Heart left ventricle (tissue), 16 donors: ENCODE data around the gene ANXA2R. TPM values are rescaled to one million over a fixed set of nuclear protein-coding genes. Genes with fewer than 3 reads are reported as not detected.
"Not testable (repeated sequence)": the region's sequence is repeated elsewhere in the genome, so short reads cannot be mapped to it uniquely, and the experiment has no call there.

ENCODE experiments used
- ATAC-seq, 4 donors: fragments of 200-7000 bp; cut with Tn5 transposase; one replicate each; pipeline ENCODE4 v1.9.1; 2020 to 2022; ENCODE audit warnings: moderate library complexity in 4 of 4, mild to moderate bottlenecking in 3 of 4, moderate number of reproducible peaks in 1 of 4
- DNase-seq, 5 donors: peaks; one replicate each; pipeline ENCODE4 v3.0.0-alpha.2; 2020
- H3K27ac ChIP-seq, 12 donors: fragments of 200-600 bp; sonication (generic) in 4 of 12; one replicate each; pipeline versions ENCODE4 v1.5.0 to v1.8.0; 2016 to 2022; ENCODE audit warnings: mild to moderate bottlenecking in 2 of 12
- H3K27me3 ChIP-seq, 9 donors: fragments of 200-600 bp; sonication (generic) in 2 of 9; one replicate each; pipeline versions ENCODE4 v1.5.1 to v1.8.0; 2016 to 2022; ENCODE audit warnings: mild to moderate bottlenecking in 3 of 9
- H3K36me3 ChIP-seq, 9 donors: fragments of 200-600 bp; sonication (generic) in 2 of 9; one replicate each; pipeline versions ENCODE4 v1.5.0 to v1.8.0; 2018 to 2022; ENCODE audit warnings: mild to moderate bottlenecking in 2 of 9
- H3K4me1 ChIP-seq, 12 donors: fragments of 200-600 bp; sonication (generic) in 4 of 12; one replicate each; pipeline versions ENCODE4 v1.5.0 to v1.8.0; 2016 to 2022; ENCODE audit warnings: mild to moderate bottlenecking in 3 of 12
- H3K4me3 ChIP-seq, 12 donors: fragments of 200-600 bp; sonication (generic) in 4 of 12; one replicate each; pipeline versions ENCODE4 v1.5.0 to v1.8.0; 2017 to 2022; ENCODE audit warnings: mild to moderate bottlenecking in 9 of 12, moderate library complexity in 4 of 12
- H3K9me3 ChIP-seq, 12 donors: fragments of 200-600 bp; sonication (generic) in 4 of 12; one replicate each; pipeline versions ENCODE4 v1.5.0 to v1.8.0; 2016 to 2022; ENCODE audit warnings: mild to moderate bottlenecking in 1 of 12
- POLR2A ChIP-seq, 2 donors: fragments of 450-650 bp; IDR thresholded peaks; one replicate each; pipeline ENCODE4 v1.6.1; 2017; ENCODE audit warnings: antibody characterized with exemption in 2 of 2, mild to moderate bottlenecking in 2 of 2, moderate library complexity in 2 of 2
- WGBS, 4 donors: extraction: QIAGEN DNeasy Blood & Tissue Kit in 2 of 4; methylation state at CpG; one replicate each; pipeline versions ENCODE4 v1.1.5 to v1.1.7; 2013 to 2018; 5-methylcytosine and 5-hydroxymethylcytosine counted together
- intact Hi-C, 10 donors: fragments of 100-400 bp; cut with DNase I; formaldehyde crosslinking; loops; one replicate each; pipeline versions ENCODE4 v1.11.1 to v1.14.2; 2022
- polyA plus RNA-seq, 2 donors: library from polyadenylated mRNA; stranded (reverse); fragments of 200-250 nt; gene quantifications; one replicate each; pipeline ENCODE4 v1.2.3, GENCODE V29; 2013
- total RNA-seq, 9 donors: library from RNA; depleted of rRNA in 2 of 9; stranded (reverse); fragments of >200 nt in 2 of 9; fragmentation: NEBNext Ultra II Directional in 3 of 9; extraction: Animal tissue kit (Norgen Biotek cat#: 25700) in 3 of 9; gene quantifications; one replicate each; pipeline versions ENCODE4 v1.1.0 to v1.2.4, GENCODE V29; 2016 to 2023
- TF ChIP-seq, protein P1 (sequence below), 12 donors: fragments of 200-600 bp; sonication (generic) in 4 of 12; IDR thresholded peaks; one replicate each; pipeline versions ENCODE4 v1.5.0 to v1.8.0; 2018 to 2022; ENCODE audit warnings: antibody characterized with exemption in 12 of 12, mild to moderate bottlenecking in 5 of 12
- donor health status: ischemic (EF 13 %, LVEDD 7.1; RV severe dilation, severe dysfunction).
- donor health status: healthy with polysubstance abuse.
- donor health status: DM: no; HTN: yes; CAD: no.
- donor health status: DM: no; HTN: no; CAD: no.
- donor health status: ischemic (EF 25% LVEDD 6.9; RV normal size, moderate dysfunction).
- donor health status: ischemic (EF 25% LVEDD 5.7; RV mildly dilated, moderate dysfunction).
- donor health status: healthy.
- donor health status: DM: yes; HTN: yes; CAD: no.
- donor health status: ischemic (EF 35%, LVEDD 5.7; RV mildly dilated, moderate dysfunction).
- donor health status: nonischemic (EF 11% LVEDD 7.7; RV severe dilation, severe dysfunction).
- donor health status: DM: yes; HTN: yes; CAD: no.
- donor health status: PGD.
- donor health status: ischemic (EF 29% LVEDD 5.4; RV normal size, mild dysfunction).
- donor health status: nonischemic (EF 23%, LVEDD 6.1; RV moderate dilation, normal function).

The ANXA2R gene
- total and polyA plus RNA-seq, 11 donors: 0.49 to 2.4 (median 1.4) TPM

DNA sequence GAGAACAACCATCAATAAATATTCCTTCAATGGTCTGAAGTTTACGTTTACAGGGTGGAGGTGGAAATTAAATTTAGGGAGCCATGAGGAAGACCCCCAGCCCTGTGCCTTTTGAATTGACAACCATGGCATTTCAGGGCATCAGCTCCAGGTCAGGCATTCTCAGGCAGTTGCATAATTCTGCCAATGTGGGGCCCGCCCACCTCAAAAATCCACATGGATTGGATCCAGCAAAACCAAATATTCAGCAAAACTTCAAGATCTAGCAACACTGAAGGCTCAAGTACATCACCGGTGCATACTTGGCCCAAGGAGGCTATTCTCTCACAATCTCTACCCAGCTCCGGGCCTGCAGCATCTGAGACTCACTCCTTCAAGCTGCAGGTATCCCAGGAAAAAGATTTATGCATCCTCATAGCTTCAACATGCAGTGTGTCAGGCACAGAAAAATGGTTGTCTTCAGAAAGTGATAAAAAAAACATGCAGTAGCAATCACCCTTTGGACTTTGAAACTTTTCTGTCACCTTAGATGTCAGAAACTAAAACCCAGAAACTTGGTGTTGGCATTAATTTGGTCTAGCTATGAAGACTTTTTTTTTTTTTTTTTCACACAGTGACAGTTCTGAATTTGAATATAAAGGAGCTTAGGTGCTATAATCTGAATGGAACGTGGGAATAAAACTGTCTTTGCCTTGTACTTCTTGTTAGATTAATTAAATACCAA is 21.4 kb upstream of the ANXA2R start:
- H3K27ac ChIP-seq: no peak overlapping the region
- H3K4me1 ChIP-seq: peaks cover 0 to 11% (median 3%) of the 10 kb centered on the region in 12 donors
- H3K36me3 ChIP-seq: no peaks in the 10 kb centered on the region
- DNase-seq: no peak
- ATAC-seq: no peak
- TF ChIP-seq POLR2A (IDR thresholded peaks at IDR 0.05): no peak
- TF ChIP-seq, protein P1, sequence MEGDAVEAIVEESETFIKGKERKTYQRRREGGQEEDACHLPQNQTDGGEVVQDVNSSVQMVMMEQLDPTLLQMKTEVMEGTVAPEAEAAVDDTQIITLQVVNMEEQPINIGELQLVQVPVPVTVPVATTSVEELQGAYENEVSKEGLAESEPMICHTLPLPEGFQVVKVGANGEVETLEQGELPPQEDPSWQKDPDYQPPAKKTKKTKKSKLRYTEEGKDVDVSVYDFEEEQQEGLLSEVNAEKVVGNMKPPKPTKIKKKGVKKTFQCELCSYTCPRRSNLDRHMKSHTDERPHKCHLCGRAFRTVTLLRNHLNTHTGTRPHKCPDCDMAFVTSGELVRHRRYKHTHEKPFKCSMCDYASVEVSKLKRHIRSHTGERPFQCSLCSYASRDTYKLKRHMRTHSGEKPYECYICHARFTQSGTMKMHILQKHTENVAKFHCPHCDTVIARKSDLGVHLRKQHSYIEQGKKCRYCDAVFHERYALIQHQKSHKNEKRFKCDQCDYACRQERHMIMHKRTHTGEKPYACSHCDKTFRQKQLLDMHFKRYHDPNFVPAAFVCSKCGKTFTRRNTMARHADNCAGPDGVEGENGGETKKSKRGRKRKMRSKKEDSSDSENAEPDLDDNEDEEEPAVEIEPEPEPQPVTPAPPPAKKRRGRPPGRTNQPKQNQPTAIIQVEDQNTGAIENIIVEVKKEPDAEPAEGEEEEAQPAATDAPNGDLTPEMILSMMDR (IDR thresholded peaks at IDR 0.05): no peak
- no peak overlapping the region for H3K4me3 ChIP-seq
- intact Hi-C loops: loop anchor here in 3 of 10 donors (10.0 kb wide), 3 partner anchors 147 to 253 kb away; partner anchors contain the start of genes HMGCS1 (in 1 of the 3) and SELENOP (in 1 of the 3)
- WGBS, 4 donors: 89 to 97% (median 92%) methylated on average over 5 of the region's 5 CpGs
- H3K9me3 ChIP-seq: peaks cover 0 to 24% (median 0%) of the 10 kb centered on the region in 12 donors
- no peaks in the 10 kb centered on the region for H3K27me3 ChIP-seq

DNA sequence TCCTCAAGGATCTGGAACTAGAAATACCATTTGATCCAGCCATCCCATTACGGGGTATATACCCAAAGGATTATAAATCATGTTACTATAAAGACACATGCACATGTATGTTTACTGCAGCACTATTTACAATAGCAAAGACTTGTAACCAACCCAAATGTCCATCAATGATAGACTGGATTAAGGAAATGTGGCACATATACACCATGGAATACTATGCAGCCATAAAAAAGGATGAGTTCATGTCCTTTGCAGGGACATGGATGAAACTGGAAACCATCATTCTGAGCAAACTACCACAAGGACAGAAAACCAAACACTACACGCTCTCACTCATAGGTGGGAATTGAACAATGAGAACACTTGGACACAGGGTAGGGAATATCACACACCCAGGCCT is 19.9 kb upstream of the ANXA2R start:
- Histone ChIP-seq H3K9me3 (peaks cover 0 to 24% (median 0%) of the 10 kb centered on the region in 12 donors), H3K4me1 (peaks cover 0 to 11% (median 3%) of the 10 kb centered on the region in 12 donors)
- H3K36me3 ChIP-seq, DNase-seq, H3K4me3 ChIP-seq, H3K27ac ChIP-seq, H3K27me3 ChIP-seq, ATAC-seq: not testable (repeated sequence)
- intact Hi-C loops: loop anchor here in 3 of 10 donors (10.0 kb wide), 3 partner anchors 145 to 255 kb away; partner anchors contain the start of genes HMGCS1 (in 1 of the 3) and SELENOP (in 1 of the 3)
- WGBS, 4 donors: 95 to 100% (median 98%) methylated on average over 2 of the region's 2 CpGs

DNA sequence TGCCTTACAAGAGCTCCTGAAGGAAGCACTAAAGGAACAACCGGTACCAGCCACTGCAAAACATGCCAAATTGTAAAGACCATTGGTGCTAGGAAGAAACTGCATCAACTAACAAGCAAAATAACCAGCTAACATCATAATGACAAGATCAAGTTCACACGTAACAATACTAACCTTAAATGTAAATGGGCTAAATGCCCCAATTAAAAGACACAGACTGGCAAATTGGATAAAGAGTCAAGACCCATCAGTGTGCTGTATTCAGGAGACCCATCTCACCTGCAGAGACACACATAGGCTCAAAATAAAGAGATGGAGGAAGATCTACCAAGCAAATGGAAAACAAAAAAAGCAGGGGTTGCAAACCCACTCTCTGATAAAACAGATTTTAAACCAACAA is 15.0 kb upstream of the ANXA2R start:
- WGBS, 4 donors: 92 to 98% (median 95%) methylated on average over 2 of the region's 2 CpGs
- intact Hi-C loops, ATAC-seq: not testable (repeated sequence)

DNA sequence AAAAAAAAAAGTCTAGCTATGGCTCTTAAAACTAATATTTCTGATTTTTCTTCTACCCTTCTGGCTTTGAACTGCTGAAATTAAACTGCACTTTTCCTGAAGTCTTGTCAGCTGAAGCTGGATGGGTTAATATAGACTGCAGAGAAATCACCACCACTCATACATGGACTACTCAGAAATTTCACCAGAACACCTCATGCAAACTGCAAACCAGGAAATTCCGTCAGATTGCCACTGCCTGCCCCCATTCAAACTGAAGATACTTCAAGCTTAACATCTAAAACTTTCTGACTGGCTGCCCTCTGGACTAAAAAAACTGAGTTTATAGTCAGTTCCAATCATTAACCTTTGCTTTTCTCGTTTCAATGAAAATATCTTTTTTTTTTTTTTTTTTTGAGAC is 11.6 kb upstream of the ANXA2R start:
- TF ChIP-seq, protein P1 (IDR thresholded peaks at IDR 0.05): no peak
- TF ChIP-seq POLR2A (IDR thresholded peaks at IDR 0.05): no peak
- H3K4me1 ChIP-seq: no peaks in the 10 kb centered on the region
- WGBS, 4 donors: 93 to 98% (median 95%) methylated on average over 2 of the region's 2 CpGs
- no peak overlapping the region for H3K27ac ChIP-seq
- ATAC-seq (no peak), DNase-seq (no peak)
- H3K36me3 ChIP-seq: peaks cover 0 to 30% (median 0%) of the 10 kb centered on the region in 9 donors
- H3K9me3 ChIP-seq: no peaks in the 10 kb centered on the region
- no peaks in the 10 kb centered on the region for H3K27me3 ChIP-seq
- H3K4me3 ChIP-seq: no peak overlapping the region
- intact Hi-C loops: no loop called here

More for the DNA sequence above, 15.0 kb upstream of the ANXA2R start:
- H3K4me3 ChIP-seq, DNase-seq, H3K4me1 ChIP-seq, H3K27me3 ChIP-seq, H3K27ac ChIP-seq: not testable (repeated sequence)
- Histone ChIP-seq H3K9me3 (peaks cover 0 to 23% (median 0%) of the 10 kb centered on the region in 12 donors), H3K36me3 (peaks cover 0 to 28% (median 0%) of the 10 kb centered on the region in 9 donors)

DNA sequence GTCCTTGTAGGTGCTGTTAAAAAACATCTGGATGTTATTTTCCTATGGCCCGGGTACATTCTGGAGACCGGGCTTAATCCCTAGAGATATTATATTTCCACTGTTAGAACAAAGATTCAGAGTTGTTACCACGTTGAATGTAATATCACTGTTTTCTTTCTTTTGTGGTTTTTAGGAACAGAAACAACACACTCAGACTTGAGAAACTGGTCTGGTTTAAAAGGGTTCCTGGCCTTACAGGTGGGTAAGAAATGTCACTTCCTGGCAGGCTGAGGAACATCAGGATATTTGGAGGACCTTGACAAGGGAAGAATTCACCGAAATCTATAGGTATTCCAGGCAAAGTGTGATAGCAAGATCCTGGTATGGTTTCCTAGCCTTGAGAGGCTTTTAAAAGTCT is 10.3 kb upstream of the ANXA2R start:
- no peaks in the 10 kb centered on the region for H3K9me3 ChIP-seq
- H3K27me3 ChIP-seq: peaks cover 0 to 1% (median 0%) of the 10 kb centered on the region in 9 donors
- DNase-seq (no peak), ATAC-seq (no peak)
- H3K27ac ChIP-seq: no peak overlapping the region
- H3K4me3 ChIP-seq: no peak overlapping the region
- no peak for TF ChIP-seq POLR2A (IDR thresholded peaks at IDR 0.05)
- TF ChIP-seq, protein P1 (IDR thresholded peaks at IDR 0.05): no peak
- intact Hi-C loops: no loop called here
- peaks cover 0 to 30% (median 0%) of the 10 kb centered on the region in 9 donors for H3K36me3 ChIP-seq
- H3K4me1 ChIP-seq: no peaks in the 10 kb centered on the region
- 74 to 81% (median 76%) methylated on average over 4 of the region's 4 CpGs for WGBS, 4 donors
